ENCODE measurements around the gene MYBPC3.

DNA sequence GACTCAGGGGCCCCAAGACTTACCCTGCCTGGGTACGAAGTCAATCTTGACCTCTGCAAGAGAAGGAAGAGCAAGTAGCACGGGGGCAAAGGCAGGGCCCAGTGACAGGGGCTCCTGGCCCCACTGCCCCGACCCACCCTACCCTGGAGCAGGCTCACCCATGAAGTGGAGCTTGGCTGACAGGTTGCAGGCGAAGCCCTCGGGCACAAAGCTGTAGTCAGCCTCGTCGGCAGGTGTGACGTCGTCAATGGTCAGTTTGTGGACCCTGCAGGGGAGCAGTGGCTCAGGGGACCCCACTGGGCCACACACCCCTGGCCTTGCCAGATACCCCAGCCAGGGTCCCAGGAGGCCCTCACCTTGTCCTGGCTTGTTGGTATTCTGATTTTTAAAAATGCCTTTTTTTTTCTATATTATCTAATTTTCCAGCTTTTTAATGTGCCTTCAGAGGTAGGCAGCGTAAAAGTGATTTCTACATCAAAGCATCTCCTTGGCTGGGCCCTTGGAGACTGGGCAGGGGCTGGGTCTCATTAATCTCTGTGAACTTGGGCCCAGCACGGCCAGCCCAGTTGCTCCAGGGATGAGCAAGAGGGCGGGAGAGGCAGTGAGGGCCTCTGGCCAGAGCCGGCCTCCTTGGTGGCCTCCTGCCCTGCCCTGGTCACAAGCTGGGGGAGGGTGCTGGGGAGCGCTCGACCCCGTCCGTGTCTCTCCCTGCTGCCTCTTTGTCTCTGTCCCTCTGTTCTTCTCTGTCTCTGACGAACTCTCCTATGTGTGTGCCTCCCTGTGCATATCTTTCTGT, 11.3 kb downstream of the MYBPC3 start:
- TF ChIP-seq, protein P1, sequence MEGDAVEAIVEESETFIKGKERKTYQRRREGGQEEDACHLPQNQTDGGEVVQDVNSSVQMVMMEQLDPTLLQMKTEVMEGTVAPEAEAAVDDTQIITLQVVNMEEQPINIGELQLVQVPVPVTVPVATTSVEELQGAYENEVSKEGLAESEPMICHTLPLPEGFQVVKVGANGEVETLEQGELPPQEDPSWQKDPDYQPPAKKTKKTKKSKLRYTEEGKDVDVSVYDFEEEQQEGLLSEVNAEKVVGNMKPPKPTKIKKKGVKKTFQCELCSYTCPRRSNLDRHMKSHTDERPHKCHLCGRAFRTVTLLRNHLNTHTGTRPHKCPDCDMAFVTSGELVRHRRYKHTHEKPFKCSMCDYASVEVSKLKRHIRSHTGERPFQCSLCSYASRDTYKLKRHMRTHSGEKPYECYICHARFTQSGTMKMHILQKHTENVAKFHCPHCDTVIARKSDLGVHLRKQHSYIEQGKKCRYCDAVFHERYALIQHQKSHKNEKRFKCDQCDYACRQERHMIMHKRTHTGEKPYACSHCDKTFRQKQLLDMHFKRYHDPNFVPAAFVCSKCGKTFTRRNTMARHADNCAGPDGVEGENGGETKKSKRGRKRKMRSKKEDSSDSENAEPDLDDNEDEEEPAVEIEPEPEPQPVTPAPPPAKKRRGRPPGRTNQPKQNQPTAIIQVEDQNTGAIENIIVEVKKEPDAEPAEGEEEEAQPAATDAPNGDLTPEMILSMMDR (IDR thresholded peaks at IDR 0.05), result no peak
- no peak for TF ChIP-seq POLR2A (IDR thresholded peaks at IDR 0.05)
